ENCODE data around the gene MPDZ.

Gene MPDZ

GRCh38 chr9:13292782-13293181 lies 13.3 kb upstream of the MPDZ start:
- no peak for DNase-seq (ENCODE audit: low read depth)
- no peak overlapping the region for H3K4me3 ChIP-seq (ENCODE audit: low read depth, low read length)
- in situ Hi-C loops (cut with HindIII; ENCODE audit: low sequenced_read_pairs): no loop called here
- TF ChIP-seq CTCF (IDR thresholded peaks at IDR 0.05; ENCODE audit: low read depth, low read length, missing control alignments): no peak

- no peak for DNase-seq (ENCODE audit: low read depth)
- in situ Hi-C loops (cut with HindIII; ENCODE audit: low sequenced_read_pairs): no loop called here
- TF ChIP-seq CTCF (IDR thresholded peaks at IDR 0.05; ENCODE audit: low read depth, low read length, missing control alignments): no peak
- no peak overlapping the region for H3K4me3 ChIP-seq (ENCODE audit: low read depth, low read length)
Observed at GRCh38 chr9:13292158-13292557, 12.7 kb upstream of the MPDZ start.

DNA sequence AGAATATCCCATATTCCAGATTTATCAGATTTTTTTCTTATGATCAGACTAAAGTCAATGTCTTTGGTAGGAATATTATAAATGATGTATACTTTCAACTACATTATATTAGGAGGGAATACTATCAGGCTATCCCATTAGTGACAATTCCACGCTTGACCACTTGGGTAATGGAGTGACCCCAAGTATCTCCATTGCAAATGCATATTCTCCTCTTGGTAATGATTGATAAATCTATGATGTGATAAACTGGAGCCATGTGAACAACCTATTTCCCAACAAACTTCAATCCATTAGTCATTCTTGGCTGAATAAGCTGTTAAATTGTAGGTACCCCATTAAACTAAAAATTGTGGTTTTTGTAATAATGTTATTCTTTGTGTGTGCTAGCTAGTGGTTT lies 12.2 kb upstream of the MPDZ start:
- DNase-seq (ENCODE audit: low read depth): no peak
- no peak for TF ChIP-seq CTCF (IDR thresholded peaks at IDR 0.05; ENCODE audit: low read depth, low read length, missing control alignments)
- in situ Hi-C loops (cut with HindIII; ENCODE audit: low sequenced_read_pairs): no loop called here
- no peak overlapping the region for H3K4me3 ChIP-seq (ENCODE audit: low read depth, low read length)

DNA sequence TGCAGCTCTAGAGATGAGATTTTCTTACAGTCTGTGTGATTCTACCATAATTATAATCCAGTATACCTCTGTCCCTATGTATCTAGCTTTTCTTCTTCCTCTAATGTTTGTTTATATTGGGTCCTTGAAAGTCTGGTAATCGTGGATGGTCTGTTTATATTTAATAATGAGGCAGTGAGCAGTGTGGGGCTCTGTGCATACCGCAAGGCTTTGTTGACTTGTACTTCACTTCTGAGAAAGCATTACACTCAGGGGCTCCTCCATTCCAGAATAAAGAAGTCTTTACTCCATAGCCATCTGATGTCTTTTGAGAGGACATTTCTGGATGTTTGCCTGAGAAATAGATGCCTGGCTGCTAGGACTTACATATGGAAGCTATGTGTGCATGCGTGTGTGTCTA lies 4.5 kb upstream of the MPDZ start:
- no peak overlapping the region for H3K4me3 ChIP-seq (ENCODE audit: low read depth, low read length)
- no peak for DNase-seq (ENCODE audit: low read depth)
- TF ChIP-seq CTCF (IDR thresholded peaks at IDR 0.05; ENCODE audit: low read depth, low read length, missing control alignments): no peak
- in situ Hi-C loops (cut with HindIII; ENCODE audit: low sequenced_read_pairs): no loop called here

DNA sequence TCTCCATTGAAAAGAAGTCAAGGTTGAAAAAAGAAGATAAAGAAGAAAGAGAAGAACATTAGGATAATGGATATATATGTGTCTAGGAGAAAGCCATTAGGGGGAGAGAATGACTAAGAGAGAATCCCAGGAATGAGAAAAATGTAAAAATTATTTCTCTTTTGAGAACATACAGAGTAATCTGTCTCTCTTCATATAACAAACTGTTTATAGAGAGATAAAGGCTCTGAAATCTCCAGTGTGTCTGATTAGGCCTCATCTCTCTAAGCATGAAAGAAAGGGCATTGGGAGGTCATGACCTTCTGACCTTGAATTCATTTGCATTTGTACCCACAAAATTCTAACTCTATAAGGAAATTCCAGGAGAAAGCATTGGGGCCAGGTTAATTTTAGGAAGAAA lies 3.5 kb upstream of the MPDZ start:
- no peak overlapping the region for H3K4me3 ChIP-seq (ENCODE audit: low read depth, low read length)
- no peak for TF ChIP-seq CTCF (IDR thresholded peaks at IDR 0.05; ENCODE audit: low read depth, low read length, missing control alignments)
- DNase-seq (ENCODE audit: low read depth): no peak
- in situ Hi-C loops (cut with HindIII; ENCODE audit: low sequenced_read_pairs): no loop called here

GRCh38 chr9:13281356-13282016 lies 2.0 kb upstream of the MPDZ start:
- no peak for DNase-seq (ENCODE audit: low read depth)
- in situ Hi-C loops (cut with HindIII; ENCODE audit: low sequenced_read_pairs): no loop called here
- TF ChIP-seq CTCF (IDR thresholded peaks at IDR 0.05; ENCODE audit: low read depth, low read length, missing control alignments): no peak

More at GRCh38 chr9:13281356-13282016, 2.0 kb upstream of the MPDZ start:
- H3K4me3 ChIP-seq (ENCODE audit: low read depth, low read length): no peak overlapping the region

Data from astrocyte of the cerebellum (primary cell).